ENCODE measurements around the gene SLC25A23.
A peak's percentile ranks its signal among the peaks of the same experiment; 100 is the strongest.
"Not testable (repeated sequence)": the region's sequence is repeated elsewhere in the genome, so short reads cannot be mapped to it uniquely, and the experiment has no call there.

The SLC25A23 gene

GRCh38 chr19:6453951-6454565 is 5.5 kb downstream of the SLC25A23 start:
- DNase-seq: no peak

- DNase-seq: no peak
These were observed 6.7 kb downstream of the SLC25A23 start for GRCh38 chr19:6452899-6453298.

- DNase-seq: no peak
These were observed 7.4 kb downstream of the SLC25A23 start for GRCh38 chr19:6452223-6452614.

- DNase-seq: no peak
These were observed 7.9 kb downstream of the SLC25A23 start for GRCh38 chr19:6451583-6452222.

- DNase-seq: no peak
These were observed 9.4 kb downstream of the SLC25A23 start for GRCh38 chr19:6450166-6450565.

- DNase-seq: no peak
These were observed 11.5 kb downstream of the SLC25A23 start for GRCh38 chr19:6448045-6448444.

- DNase-seq: no peak
These were observed 13.1 kb downstream of the SLC25A23 start for GRCh38 chr19:6446452-6446851.

GRCh38 chr19:6443986-6444385 is 15.6 kb downstream of the SLC25A23 start:
- DNase-seq: no peak

- DNase-seq: no peak
These were observed 17.4 kb downstream of the SLC25A23 start for GRCh38 chr19:6442087-6442688.

- DNase-seq: no peak
These were observed 18.7 kb downstream of the SLC25A23 start for GRCh38 chr19:6440905-6441304.

GRCh38 chr19:6439743-6440142 is 19.8 kb downstream of the SLC25A23 start:
- no peak for DNase-seq

GRCh38 chr19:6433663-6434062 is 25.9 kb downstream of the SLC25A23 start, which contains the start of gene SLC25A41:
SLC25A41 (minus strand) TSS chr19:6433763; CDS start chr19:6433693, 70 bp downstream.
- no peak for DNase-seq

GRCh38 chr19:6433165-6433564 is 26.4 kb downstream of the SLC25A23 start:
- DNase-seq: no peak

- no peak for DNase-seq
These were observed 27.7 kb downstream of the SLC25A23 start for GRCh38 chr19:6431891-6432290.

GRCh38 chr19:6429419-6430221 is 30.0 kb downstream of the SLC25A23 start:
- DNase-seq: no peak

GRCh38 chr19:6428692-6429418 is 30.7 kb downstream of the SLC25A23 start:
- DNase-seq: not testable (repeated sequence)

- DNase-seq: no peak
These were observed 32.5 kb downstream of the SLC25A23 start for GRCh38 chr19:6427131-6427530.

GRCh38 chr19:6425732-6426620 is 33.6 kb downstream of the SLC25A23 start:
- DNase-seq: peak; percentile 28

- DNase-seq: peak; percentile 100
These were observed 34.5 kb downstream of the SLC25A23 start for GRCh38 chr19:6424939-6425731.

- DNase-seq: peak; percentile 52
These were observed 35.2 kb downstream of the SLC25A23 start, which contains the start of gene KHSRP for GRCh38 chr19:6424195-6424938. KHSRP (minus strand) TSS chr19:6424811; CDS start chr19:6424701, 110 bp downstream.

All from stimulated activated CD4-positive, alpha-beta T cell treated with anti-CD3 and anti-CD28 coated beads, Interleukin-15, amount 100 ng/mL, for 24 hours (primary cell).